ENCODE results near the gene TRIM46.

GRCh38 chr1:155134322-155134721 lies 39.3 kb upstream of the TRIM46 start:
- TF ChIP-seq TAF1 (IDR thresholded peaks at IDR 0.05; ENCODE audit: borderline replicate concordance, low read depth, low read length) (no peak), POLR2AphosphoS5 (IDR thresholded peaks at IDR 0.05; ENCODE audit: low read depth, low read length) (no peak), POLR2A (IDR thresholded peaks at IDR 0.05; ENCODE audit: low read depth, low read length) (no peak)

All from GM12892 (cell line).